Esophagus squamous epithelium (tissue), 5 donors: Measurements from ENCODE around the gene BABAM1. TPM values are rescaled to one million over a fixed set of nuclear protein-coding genes. Genes with fewer than 3 reads are reported as not detected.

Experiments
- DNase-seq: peaks from one replicate; lab custom pipeline; 2025; lab: John Stamatoyannopoulos, UW
- H3K27ac ChIP-seq, 4 donors: fragments of 200-600 bp; sonication (generic); one replicate each; pipeline ENCODE4 v1.5.1; 2016 to 2019; ENCODE audit warnings: mild to moderate bottlenecking in 1 of 4
- H3K27me3 ChIP-seq, 4 donors: fragments of 200-600 bp; sonication (generic); 1 replicate in 3 of 4; 2 replicates in 1 of 4; pipeline versions ENCODE4 v1.5.1 to v1.6.0; 2017 to 2021; ENCODE audit warnings: antibody characterized with exemption in 1 of 4
- H3K36me3 ChIP-seq, 3 donors: fragments of 200-600 bp; sonication (generic); one replicate each; pipeline ENCODE4 v1.5.1; 2016 to 2019
- H3K4me1 ChIP-seq, 3 donors: fragments of 200-600 bp; sonication (generic); one replicate each; pipeline ENCODE4 v1.5.1; 2017 to 2019
- H3K4me3 ChIP-seq, 4 donors: fragments of 200-600 bp; sonication (generic); 1 replicate in 3 of 4; 2 replicates in 1 of 4; pipeline ENCODE4 v1.5.1; 2016 to 2019; ENCODE audit warnings: mild to moderate bottlenecking in 2 of 4, moderate library complexity in 1 of 4
- H3K9me3 ChIP-seq, 3 donors: fragments of 200-600 bp; sonication (generic); one replicate each; pipeline ENCODE4 v1.5.1; 2016 to 2019
- CTCF ChIP-seq, 6 experiments: fragments of 450-650 bp in 4 of 6; fragments of 200-600 bp in 2 of 6; sonication (generic) in 2 of 6; IDR thresholded peaks; one replicate each; pipeline ENCODE4 v1.5.1; 2016 to 2019; ENCODE audit warnings: antibody characterized with exemption in 6 of 6, mild to moderate bottlenecking in 4 of 6, moderate library complexity in 4 of 6
- POLR2A ChIP-seq, 4 donors: fragments of 450-650 bp; IDR thresholded peaks; one replicate each; pipeline ENCODE4 v1.6.1; 2017; ENCODE audit warnings: antibody characterized with exemption in 4 of 4, mild to moderate bottlenecking in 4 of 4, moderate library complexity in 3 of 4
- WGBS, 2 donors: methylation state at CpG; one replicate each; pipeline ENCODE4 v1.1.5; 2018; 5-methylcytosine and 5-hydroxymethylcytosine counted together
- intact Hi-C: fragments of 100-400 bp; cut with DNase I; formaldehyde crosslinking; loops from one replicate; pipeline ENCODE4 v1.15.0; 2022
- total RNA-seq, 4 donors: library from RNA; depleted of rRNA; stranded (reverse); fragments of >200 nt; gene quantifications; one replicate each; pipeline ENCODE4 v1.1.0, GENCODE V29; 2016
- donor health status: DM: yes; HTN: yes; CAD: no.

The BABAM1 gene
- total RNA-seq, 4 donors from 2014 or later: 29.1 to 55.8 (median 53.1) TPM

GRCh38 chr19:17255150-17255621, 12.1 kb upstream of the BABAM1 start:
- Histone ChIP-seq H3K4me1 (peaks cover 0 to 1% (median 0%) of the 10 kb centered on the region in 3 donors), H3K9me3 (peaks cover 0 to 9% (median 0%) of the 10 kb centered on the region in 3 donors), H3K27ac (no peak overlapping the region), H3K27me3 (no peaks in the 10 kb centered on the region), H3K4me3 (no peak overlapping the region), H3K36me3 (no peaks in the 10 kb centered on the region)
- WGBS, 2 donors: 59 to 66% methylated on average over 5 to 9 of the region's 18 CpGs
- no peak for TF ChIP-seq POLR2A (IDR thresholded peaks at IDR 0.05)
- DNase-seq: no peak
- intact Hi-C loops: no loop called here

GRCh38 chr19:17256130-17256529, 11.1 kb upstream of the BABAM1 start:
- H3K27me3 ChIP-seq: no peaks in the 10 kb centered on the region
- peaks cover 0 to 7% (median 0%) of the 10 kb centered on the region in 3 donors for H3K4me1 ChIP-seq
- intact Hi-C loops: no loop called here
- TF ChIP-seq CTCF (IDR thresholded peaks at IDR 0.05): no peak
- no peak for TF ChIP-seq POLR2A (IDR thresholded peaks at IDR 0.05)
- no peaks in the 10 kb centered on the region for H3K36me3 ChIP-seq
- WGBS, 2 donors: 65 to 68% methylated on average over 2 of the region's 3 CpGs
- H3K9me3 ChIP-seq: peaks cover 0 to 9% (median 0%) of the 10 kb centered on the region in 3 donors
- H3K27ac ChIP-seq: no peak overlapping the region
- no peak overlapping the region for H3K4me3 ChIP-seq
- DNase-seq: no peak

- no peak overlapping the region for H3K4me3 ChIP-seq
- intact Hi-C loops: no loop called here
- no peak overlapping the region for H3K27ac ChIP-seq
- no peak for TF ChIP-seq CTCF (IDR thresholded peaks at IDR 0.05)
- no peak for TF ChIP-seq POLR2A (IDR thresholded peaks at IDR 0.05)
- WGBS, 2 donors: 87 to 98% methylated on average over 5 to 8 of the region's 9 CpGs
- H3K9me3 ChIP-seq: peaks cover 0 to 9% (median 0%) of the 10 kb centered on the region in 3 donors
- no peaks in the 10 kb centered on the region for H3K27me3 ChIP-seq
- DNase-seq: no peak
- H3K4me1 ChIP-seq: peaks cover 0 to 8% (median 0%) of the 10 kb centered on the region in 3 donors
- H3K36me3 ChIP-seq: no peaks in the 10 kb centered on the region
Measured at GRCh38 chr19:17259118-17259780, 8.0 kb upstream of the BABAM1 start.

- 80% methylated on average over 1 of the region's 1 CpG; no CpG with 5 or more reads in 1 of the 2 donors for WGBS, 2 donors
- intact Hi-C loops: no loop called here
- peaks cover 0 to 9% (median 0%) of the 10 kb centered on the region in 3 donors for H3K9me3 ChIP-seq
- H3K27ac ChIP-seq: no peak overlapping the region
- no peak for TF ChIP-seq POLR2A (IDR thresholded peaks at IDR 0.05)
- no peak for TF ChIP-seq CTCF (IDR thresholded peaks at IDR 0.05)
- no peaks in the 10 kb centered on the region for H3K27me3 ChIP-seq
- DNase-seq: no peak
- peaks cover 0 to 8% (median 0%) of the 10 kb centered on the region in 3 donors for H3K4me1 ChIP-seq
- no peak overlapping the region for H3K4me3 ChIP-seq
- no peaks in the 10 kb centered on the region for H3K36me3 ChIP-seq
Measured at GRCh38 chr19:17259934-17260333, 7.3 kb upstream of the BABAM1 start.

GRCh38 chr19:17260842-17261325, 6.4 kb upstream of the BABAM1 start:
- TF ChIP-seq CTCF (IDR thresholded peaks at IDR 0.05): peak; percentile 85 to 95 (median 90)
- TF ChIP-seq POLR2A (IDR thresholded peaks at IDR 0.05): no peak
- WGBS, 2 donors: 7 to 17% methylated on average over 15 of the region's 15 CpGs
- Histone ChIP-seq H3K9me3 (peaks cover 0 to 9% (median 0%) of the 10 kb centered on the region in 3 donors), H3K27ac (no peak overlapping the region), H3K27me3 (no peaks in the 10 kb centered on the region), H3K36me3 (no peaks in the 10 kb centered on the region), H3K4me1 (peaks cover 0 to 12% (median 0%) of the 10 kb centered on the region in 3 donors), H3K4me3 (no peak overlapping the region)
- intact Hi-C loops: no loop called here
- no peak for DNase-seq
